Measurements from ENCODE around the gene RGP1. TPM values are rescaled to one million over a fixed set of nuclear protein-coding genes. Genes with fewer than 3 reads are reported as not detected.
A peak's percentile ranks its signal among the peaks of the same experiment; 100 is the strongest.

RGP1 gene
- total and polyA plus RNA-seq, 9 of the 15 experiments (the other 6 are each of a cell fraction or from before 2014, with no cell fraction given), result 0.42 to 13.8 (median 6.7) TPM

DNA sequence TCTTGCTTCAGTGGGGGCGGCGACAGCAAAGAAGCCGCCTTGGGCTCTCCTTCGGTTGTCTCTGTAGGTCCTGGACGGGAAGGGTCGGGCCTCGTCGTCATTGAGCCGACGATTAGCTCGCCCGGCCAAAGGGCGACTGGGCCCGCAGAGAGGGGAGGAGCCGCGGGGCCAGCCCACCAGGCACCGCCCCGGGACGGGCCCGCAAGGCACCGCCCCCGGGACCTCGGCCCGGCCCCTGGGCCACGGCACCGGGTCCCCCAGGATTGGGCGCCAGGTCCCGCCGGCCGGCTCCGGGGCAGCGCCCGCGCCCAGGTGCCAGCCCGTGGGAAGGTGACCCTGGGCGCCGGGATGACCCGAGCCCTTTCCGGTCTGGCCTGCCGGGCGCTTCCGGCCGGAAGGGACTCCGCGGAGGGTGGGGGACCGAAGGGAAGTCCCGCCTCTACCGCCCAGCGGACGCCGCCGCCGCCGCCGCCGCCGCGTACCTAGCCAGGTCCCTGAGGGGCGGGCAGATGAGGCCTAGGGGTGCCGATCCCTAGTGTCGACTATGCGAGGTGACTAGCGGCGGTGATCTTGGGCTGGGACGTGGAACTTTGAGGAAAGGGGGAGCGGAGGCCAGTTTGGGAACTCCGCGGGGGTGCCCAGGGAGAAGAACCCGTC, at the start of gene RGP1, which contains the start of gene GBA2 (continued):
- TF ChIP-seq HNRNPLL (IDR thresholded peaks at IDR 0.05; ENCODE audit: low read depth, low read length, poor library complexity, severe bottlenecking), result no peak
- TF ChIP-seq ZNF146 (CRISPR knock-in tag; IDR thresholded peaks at IDR 0.05; ENCODE audit: unreplicated experiment), result no peak
- peak; percentile 91; the same call in 1 of the 2 replicates for TF ChIP-seq GATAD2B (IDR thresholded peaks at IDR 0.05; ENCODE audit: borderline replicate concordance)
- TF ChIP-seq POLR3G (IDR thresholded peaks at IDR 0.05; ENCODE audit: extremely low read depth, insufficient read length, insufficient replicate concordance), result no peak
- TF ChIP-seq TCF7L2 (IDR thresholded peaks at IDR 0.05; ENCODE audit: low read depth, low read length), result no peak
- no peak for TF ChIP-seq FOXJ3 (CRISPR knock-in tag; IDR thresholded peaks at IDR 0.05)
- TF ChIP-seq, protein P1, sequence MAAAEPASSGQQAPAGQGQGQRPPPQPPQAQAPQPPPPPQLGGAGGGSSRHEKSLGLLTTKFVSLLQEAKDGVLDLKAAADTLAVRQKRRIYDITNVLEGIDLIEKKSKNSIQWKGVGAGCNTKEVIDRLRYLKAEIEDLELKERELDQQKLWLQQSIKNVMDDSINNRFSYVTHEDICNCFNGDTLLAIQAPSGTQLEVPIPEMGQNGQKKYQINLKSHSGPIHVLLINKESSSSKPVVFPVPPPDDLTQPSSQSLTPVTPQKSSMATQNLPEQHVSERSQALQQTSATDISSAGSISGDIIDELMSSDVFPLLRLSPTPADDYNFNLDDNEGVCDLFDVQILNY (CRISPR knock-in tag; IDR thresholded peaks at IDR 0.05), result no peak
- peak; percentile 60; the same call in 1 of the 2 replicates for TF ChIP-seq ELF2 (CRISPR knock-in tag; IDR thresholded peaks at IDR 0.05)
- no peak for TF ChIP-seq NFIX (CRISPR knock-in tag; IDR thresholded peaks at IDR 0.05; ENCODE audit: low read depth)
- TF ChIP-seq, protein P2, sequence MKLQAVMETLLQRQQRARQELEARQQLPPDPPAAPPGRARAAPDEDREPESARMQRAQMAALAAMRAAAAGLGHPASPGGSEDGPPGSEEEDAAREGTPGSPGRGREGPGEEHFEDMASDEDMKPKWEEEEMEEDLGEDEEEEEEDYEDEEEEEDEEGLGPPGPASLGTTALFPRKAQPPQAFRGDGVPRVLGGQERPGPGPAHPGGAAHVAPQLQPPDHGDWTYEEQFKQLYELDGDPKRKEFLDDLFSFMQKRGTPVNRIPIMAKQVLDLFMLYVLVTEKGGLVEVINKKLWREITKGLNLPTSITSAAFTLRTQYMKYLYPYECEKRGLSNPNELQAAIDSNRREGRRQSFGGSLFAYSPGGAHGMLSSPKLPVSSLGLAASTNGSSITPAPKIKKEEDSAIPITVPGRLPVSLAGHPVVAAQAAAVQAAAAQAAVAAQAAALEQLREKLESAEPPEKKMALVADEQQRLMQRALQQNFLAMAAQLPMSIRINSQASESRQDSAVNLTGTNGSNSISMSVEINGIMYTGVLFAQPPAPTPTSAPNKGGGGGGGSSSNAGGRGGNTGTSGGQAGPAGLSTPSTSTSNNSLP (IDR thresholded peaks at IDR 0.05; ENCODE audit: borderline replicate concordance, low read depth, low read length), result no peak
- TF ChIP-seq, protein P3, sequence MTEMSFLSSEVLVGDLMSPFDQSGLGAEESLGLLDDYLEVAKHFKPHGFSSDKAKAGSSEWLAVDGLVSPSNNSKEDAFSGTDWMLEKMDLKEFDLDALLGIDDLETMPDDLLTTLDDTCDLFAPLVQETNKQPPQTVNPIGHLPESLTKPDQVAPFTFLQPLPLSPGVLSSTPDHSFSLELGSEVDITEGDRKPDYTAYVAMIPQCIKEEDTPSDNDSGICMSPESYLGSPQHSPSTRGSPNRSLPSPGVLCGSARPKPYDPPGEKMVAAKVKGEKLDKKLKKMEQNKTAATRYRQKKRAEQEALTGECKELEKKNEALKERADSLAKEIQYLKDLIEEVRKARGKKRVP (CRISPR knock-in tag; IDR thresholded peaks at IDR 0.05), result no peak
- TF ChIP-seq, protein P4, sequence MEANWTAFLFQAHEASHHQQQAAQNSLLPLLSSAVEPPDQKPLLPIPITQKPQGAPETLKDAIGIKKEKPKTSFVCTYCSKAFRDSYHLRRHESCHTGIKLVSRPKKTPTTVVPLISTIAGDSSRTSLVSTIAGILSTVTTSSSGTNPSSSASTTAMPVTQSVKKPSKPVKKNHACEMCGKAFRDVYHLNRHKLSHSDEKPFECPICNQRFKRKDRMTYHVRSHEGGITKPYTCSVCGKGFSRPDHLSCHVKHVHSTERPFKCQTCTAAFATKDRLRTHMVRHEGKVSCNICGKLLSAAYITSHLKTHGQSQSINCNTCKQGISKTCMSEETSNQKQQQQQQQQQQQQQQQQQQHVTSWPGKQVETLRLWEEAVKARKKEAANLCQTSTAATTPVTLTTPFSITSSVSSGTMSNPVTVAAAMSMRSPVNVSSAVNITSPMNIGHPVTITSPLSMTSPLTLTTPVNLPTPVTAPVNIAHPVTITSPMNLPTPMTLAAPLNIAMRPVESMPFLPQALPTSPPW (CRISPR knock-in tag; IDR thresholded peaks at IDR 0.05), result peak; percentile 80
- TF ChIP-seq ZNF717 (CRISPR knock-in tag; IDR thresholded peaks at IDR 0.05), result no peak
- TF ChIP-seq ZNF253 (CRISPR knock-in tag; conservative IDR thresholded peaks at IDR 0.05), result no peak
- TF ChIP-seq, protein P5, sequence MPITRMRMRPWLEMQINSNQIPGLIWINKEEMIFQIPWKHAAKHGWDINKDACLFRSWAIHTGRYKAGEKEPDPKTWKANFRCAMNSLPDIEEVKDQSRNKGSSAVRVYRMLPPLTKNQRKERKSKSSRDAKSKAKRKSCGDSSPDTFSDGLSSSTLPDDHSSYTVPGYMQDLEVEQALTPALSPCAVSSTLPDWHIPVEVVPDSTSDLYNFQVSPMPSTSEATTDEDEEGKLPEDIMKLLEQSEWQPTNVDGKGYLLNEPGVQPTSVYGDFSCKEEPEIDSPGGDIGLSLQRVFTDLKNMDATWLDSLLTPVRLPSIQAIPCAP (CRISPR knock-in tag; IDR thresholded peaks at IDR 0.05; ENCODE audit: borderline replicate concordance), result no peak
- no peak for TF ChIP-seq ZNF644 (tag; IDR thresholded peaks at IDR 0.05; ENCODE audit: low read depth)
- TF ChIP-seq TEAD2 (tag; IDR thresholded peaks at IDR 0.05), result no peak
- peak; percentile 66 for TF ChIP-seq GABPB1 (CRISPR knock-in tag; IDR thresholded peaks at IDR 0.05)
- no peak for TF ChIP-seq NR2C1 (IDR thresholded peaks at IDR 0.05)
- TF ChIP-seq NR2C1 (tag; IDR thresholded peaks at IDR 0.05), result no peak
- no peak for TF ChIP-seq POU5F1 (IDR thresholded peaks at IDR 0.05; ENCODE audit: borderline replicate concordance, low read depth, low read length, partially characterized antibody)
